Fibroblast of peridontal ligament (primary cell): ENCODE measurements around the gene ELF1.
"Not testable (repeated sequence)": the region's sequence is repeated elsewhere in the genome, so short reads cannot be mapped to it uniquely, and the experiment has no call there.

ENCODE experiments used
- DNase-seq: peaks from one replicate; pipeline ENCODE4 v3.0.0-alpha.2; 2010; ENCODE audit errors: extremely low read depth

ELF1 gene

DNA sequence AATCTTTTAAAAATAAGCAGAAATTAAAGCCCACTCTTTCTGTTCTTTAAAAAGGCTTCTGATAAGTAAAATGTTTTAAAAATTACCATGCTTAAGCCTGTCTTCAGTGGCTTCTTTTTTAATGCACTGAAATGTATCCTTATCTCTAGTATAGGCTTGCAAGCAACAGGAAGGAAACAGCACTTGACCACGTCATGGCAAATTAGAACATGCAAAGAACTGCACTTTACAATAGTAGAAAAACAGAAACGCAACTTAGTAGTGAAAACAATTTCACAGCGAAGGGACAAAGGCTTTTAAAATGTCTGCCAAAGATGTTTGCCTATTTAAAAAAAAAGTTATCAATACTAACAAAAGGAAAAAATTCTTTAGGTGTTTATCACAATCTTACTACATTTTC is 36.3 kb downstream of the ELF1 start:
- peak; percentile 62 for DNase-seq

- no peak for DNase-seq
These were observed 37.2 kb downstream of the ELF1 start for GRCh38 chr13:40981949-40982348.

- DNase-seq, result peak; percentile 10
These were observed 37.8 kb downstream of the ELF1 start for GRCh38 chr13:40981361-40981760.

- DNase-seq, result no peak
These were observed 38.7 kb downstream of the ELF1 start for GRCh38 chr13:40980461-40980860.

GRCh38 chr13:40979232-40979631 is 39.9 kb downstream of the ELF1 start:
- no peak for DNase-seq

GRCh38 chr13:40978109-40978508 is 41.0 kb downstream of the ELF1 start:
- not testable (repeated sequence) for DNase-seq

- no peak for DNase-seq
These were observed 43.7 kb downstream of the ELF1 start for GRCh38 chr13:40975441-40975840.

- peak; percentile 70 for DNase-seq
These were observed 44.4 kb downstream of the ELF1 start for GRCh38 chr13:40974460-40975407.

DNA sequence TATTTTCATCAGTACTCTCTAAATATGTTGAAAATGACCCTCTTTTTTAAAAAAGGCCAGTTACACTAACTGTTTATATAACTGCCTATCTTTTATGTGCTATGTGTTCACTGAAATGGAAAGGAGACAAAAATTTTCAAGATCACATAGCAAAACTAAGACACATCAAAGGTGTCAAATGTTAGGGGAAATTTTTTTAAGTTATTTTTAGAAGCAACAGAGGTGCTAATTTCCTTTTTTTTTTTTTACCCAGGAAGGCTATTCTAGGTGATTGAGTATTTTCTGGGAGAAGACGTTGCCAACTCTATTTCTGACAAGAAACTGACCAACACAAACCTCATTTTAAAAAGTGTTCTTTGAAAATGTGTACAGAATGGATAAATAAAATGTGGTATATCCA is 45.7 kb downstream of the ELF1 start:
- DNase-seq, result no peak

GRCh38 chr13:40971321-40971720 is 47.8 kb downstream of the ELF1 start:
- no peak for DNase-seq

DNA sequence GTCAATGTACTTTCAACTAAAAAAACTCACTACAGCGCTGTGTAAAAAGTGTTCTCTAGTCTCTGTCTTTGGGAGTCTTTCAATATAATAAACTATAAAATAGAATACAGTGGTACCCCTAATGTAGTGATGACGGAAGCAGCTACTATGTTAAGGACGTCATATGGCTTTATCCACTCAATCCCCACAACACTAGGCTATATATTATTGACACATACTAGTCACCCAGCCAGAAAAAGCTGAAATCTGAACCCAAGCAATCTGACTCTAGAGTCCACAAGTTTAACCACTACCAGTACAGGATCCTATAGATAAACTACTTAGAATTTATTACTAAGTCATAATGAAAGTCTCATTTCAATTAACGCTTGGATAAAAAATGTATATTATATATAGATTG is 48.3 kb downstream of the ELF1 start:
- no peak for DNase-seq

- no peak for DNase-seq
These were observed 49.8 kb downstream of the ELF1 start for GRCh38 chr13:40969169-40969901.

DNA sequence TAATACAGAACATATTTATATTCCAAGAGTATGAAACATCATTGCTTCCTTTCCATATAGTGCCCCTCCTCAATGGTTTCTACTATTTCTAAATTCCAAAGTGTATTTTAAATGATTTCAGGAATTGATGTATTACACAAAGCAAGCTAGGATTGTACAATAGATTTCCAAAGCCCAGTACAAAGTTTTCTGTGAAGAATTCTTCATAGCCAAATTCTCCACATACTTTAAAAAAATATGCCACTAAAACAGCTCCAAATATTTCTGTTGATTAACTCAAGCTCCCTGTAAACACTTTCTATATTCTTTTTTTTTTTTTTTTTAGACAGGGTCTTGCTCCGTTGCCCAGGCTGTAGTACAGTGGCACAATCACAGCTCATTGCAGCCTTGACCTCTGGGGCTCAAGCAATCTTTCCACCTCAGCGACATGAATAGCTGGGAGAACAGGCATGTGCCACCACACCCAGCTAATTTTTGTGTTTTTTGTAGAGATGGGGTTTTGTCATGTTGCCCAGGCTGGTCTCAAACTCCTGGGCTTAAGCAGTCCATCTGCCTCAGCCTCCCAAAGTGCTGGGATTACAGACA is 50.6 kb downstream of the ELF1 start:
- DNase-seq, result peak; percentile 15

DNA sequence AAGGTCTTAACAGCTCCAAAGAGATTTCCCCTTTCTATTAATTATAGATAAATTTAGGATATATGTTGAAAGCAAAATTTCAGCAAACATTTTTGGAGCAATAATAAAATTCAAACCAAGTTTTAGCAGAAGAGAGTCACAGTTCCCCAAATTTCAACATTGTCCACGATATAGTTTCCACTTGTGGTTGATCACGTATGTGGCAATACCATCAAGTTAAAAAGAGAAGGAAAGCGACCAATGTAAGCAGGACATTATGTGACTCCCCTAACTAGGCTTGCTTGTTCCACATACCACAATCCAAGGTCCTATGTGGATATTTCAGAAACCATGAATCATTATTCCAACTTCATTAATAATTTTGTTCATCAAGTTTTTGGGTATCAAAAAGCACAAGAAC is 52.8 kb downstream of the ELF1 start:
- DNase-seq, result no peak

DNA sequence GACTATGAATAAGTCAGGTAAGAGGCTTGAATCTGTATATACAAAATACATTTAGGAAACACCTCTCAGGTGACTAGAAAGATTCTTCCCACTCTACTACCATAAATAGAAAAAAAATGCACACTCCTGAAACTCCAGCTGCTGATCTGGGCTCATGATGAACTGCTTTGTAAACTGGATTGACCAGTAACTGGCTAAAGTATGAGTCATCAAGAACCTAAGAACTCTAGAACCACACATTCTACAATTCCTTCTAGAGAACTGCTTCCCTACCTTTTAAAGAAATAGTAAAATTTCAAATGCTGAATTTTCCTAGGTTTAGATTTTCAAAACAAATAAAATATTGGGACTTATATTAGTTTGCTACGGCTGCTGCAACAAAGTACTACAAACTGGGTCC is 55.2 kb downstream of the ELF1 start:
- DNase-seq, result peak; percentile 18

DNA sequence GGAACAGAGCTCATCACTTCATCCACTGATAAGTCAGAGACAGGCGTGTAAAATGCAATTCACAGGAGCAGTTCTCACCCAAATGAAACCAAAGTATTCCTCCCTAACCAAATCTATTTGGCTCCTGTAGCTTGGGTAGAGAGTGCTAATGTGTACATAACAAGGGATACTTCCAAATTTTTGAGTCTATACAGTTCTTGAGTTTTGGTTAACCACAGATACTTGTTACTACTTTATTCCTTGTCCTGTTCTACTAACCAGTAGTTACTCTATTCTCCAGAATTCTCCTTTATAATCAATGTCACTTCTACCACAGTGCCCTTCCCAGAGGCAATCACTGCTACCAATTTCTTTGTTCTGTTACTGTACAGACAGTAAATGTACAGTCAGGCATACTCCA is 57.3 kb downstream of the ELF1 start:
- no peak for DNase-seq

DNA sequence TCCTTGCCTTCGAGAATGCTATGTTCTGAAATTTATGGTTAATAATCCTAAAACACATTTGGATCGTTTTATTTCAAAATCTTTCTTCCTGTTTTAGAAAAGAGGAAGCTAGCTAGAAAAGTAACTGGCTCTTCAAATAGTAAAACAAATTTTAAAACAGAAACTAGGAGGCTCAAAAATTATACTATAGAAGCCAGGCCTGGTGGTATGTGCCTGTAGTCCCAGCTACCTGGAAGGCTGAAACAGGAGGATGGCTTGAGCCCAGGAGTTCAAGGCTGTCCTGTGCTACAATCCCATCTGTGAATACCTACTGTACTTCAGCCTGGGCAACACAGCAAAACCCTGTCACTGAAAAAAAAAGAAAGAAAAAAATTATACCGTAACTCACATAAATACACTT is 57.9 kb downstream of the ELF1 start:
- no peak for DNase-seq

DNA sequence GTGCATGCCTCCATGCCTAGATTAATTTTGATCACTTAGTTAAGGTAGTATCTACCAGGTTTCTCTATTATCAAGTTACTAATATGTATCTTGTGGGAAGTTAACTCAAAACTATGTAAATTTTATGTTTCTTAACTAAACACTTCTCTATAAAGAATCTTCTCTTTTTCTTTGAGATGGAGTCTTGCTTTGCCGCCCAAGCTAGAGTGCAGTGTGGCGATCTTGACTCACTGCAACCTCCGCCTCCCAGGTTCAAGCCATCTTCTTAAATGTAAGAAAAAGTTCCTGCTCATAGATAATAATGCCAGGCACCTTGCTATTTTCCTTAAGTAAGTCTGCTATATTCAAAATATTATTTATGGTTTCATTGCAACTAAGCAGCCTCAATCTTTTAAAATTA is 58.4 kb downstream of the ELF1 start:
- DNase-seq, result no peak

DNA sequence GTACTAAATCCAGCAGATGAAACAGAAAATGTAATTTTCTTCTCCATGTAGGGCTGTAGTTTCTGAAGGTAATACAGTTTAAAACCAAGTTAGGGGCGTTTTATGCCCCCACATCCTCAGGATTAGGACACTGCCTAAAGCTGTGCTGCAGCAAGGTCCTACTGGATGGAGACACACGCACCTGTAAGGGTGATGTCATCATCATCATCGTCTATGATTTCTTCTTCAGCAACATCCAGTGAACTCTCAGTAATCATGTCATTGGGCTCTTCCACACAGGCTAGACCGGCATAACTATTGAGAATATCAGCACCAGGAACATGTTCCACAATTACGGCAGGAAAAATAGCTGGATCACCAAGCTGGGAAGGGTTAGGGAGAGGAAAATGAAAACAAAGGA is 60.5 kb downstream of the ELF1 start:
- DNase-seq, result no peak

DNA sequence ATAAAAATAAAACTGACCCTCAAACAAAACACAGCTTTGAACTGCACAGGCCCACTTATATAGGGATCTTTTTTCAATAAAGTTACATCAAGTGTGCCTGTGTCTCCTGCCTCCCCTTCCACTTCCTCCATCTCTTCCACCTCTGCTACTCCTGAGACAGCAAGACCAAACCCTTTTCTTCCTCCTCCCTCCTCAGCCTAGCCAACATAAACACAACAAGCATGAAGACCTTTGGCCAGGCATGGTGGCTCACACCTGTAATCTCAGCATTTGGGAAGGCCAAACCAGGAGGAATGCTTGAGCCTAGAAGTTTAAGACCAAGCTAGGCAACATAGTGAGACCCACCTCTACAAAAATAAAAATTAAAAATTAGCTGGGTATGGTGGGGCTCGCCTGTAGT is 72.6 kb downstream of the ELF1 start:
- no peak for DNase-seq

DNA sequence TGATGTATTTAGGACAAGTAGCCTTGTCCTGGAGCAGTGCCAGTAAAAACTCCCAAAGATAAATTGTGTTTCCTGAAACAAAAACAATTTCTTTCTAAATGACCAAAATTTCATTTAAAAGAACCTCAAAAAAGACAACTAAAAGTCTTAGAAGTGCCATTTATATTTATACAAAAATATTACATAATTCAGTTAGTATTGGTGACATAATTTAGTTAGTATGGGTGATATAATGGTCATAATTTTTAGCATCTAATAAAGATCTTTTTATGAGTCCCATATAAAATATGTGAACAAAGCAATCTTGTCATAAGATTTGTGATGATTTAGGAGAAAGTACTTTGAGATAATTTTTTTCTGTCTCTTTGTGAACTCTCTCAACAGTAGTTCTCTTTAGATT is 76.0 kb downstream of the ELF1 start:
- DNase-seq, result no peak

DNA sequence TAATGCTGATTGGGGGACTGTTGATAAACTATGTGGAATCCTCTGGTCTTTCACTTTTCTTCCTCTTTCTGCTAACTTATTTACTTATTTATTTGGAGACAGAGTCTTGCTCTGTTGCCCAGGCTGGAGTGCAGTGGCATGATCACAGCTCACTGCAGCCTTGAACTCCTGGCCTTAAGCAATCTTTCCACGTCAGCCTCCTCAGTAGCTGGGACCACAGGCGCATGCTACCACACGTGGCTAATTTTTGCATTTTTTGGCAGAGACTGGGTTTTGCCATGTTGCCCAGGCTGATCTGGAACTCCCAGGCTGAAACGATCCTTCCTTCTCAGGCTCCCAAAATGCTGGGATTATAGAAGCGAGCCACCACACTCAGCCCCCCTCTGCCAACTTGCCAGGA is 77.5 kb downstream of the ELF1 start:
- DNase-seq, result no peak

DNA sequence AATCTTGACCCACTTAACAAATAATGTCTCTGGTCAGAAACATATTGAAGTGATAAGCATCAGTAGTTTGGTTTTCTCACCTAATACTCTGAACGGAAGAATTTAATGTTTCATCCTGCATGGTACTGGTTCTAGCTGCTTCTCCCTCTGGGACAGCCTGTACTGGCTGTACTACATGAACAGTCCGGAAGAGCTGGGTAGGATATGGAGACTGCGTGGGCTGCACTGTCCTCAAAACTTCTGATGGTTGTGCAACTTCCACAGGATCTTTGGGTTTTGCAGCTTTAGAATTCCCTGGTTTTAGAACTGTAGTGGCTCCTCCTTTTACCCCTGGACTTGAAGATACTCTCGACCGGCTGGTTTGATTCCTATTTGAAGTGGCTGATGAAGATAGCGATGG is 78.3 kb downstream of the ELF1 start:
- DNase-seq, result no peak
